Smooth muscle cell (in vitro differentiated cells): Measurements from ENCODE around the gene EML1. TPM values are rescaled to one million over a fixed set of nuclear protein-coding genes. Genes with fewer than 3 reads are reported as not detected.

ENCODE experiments used
- DNase-seq: peaks from one replicate; lab custom pipeline; 2025; ENCODE audit not compliant: unreplicated experiment; lab: John Stamatoyannopoulos, UW
- H2AFZ ChIP-seq: fragments of 200-600 bp; sonication (generic); 2 replicates; pipeline ENCODE4 v1.6.0; 2016; ENCODE audit warnings: antibody characterized with exemption, low read depth, mild to moderate bottlenecking
- H3F3A ChIP-seq: fragments of 200-600 bp; sonication (generic); 2 replicates; pipeline ENCODE4 v1.6.0; 2017; ENCODE audit warnings: antibody characterized with exemption, low read depth
- H3K27ac ChIP-seq: fragments of 200-600 bp; sonication (generic); 2 replicates; pipeline ENCODE4 v1.5.1; 2016; ENCODE audit warnings: low read depth, mild to moderate bottlenecking
- H3K27me3 ChIP-seq: fragments of 200-600 bp; sonication (generic); 2 replicates; pipeline ENCODE4 v1.6.1; 2016; ENCODE audit warnings: low read depth, mild to moderate bottlenecking
- H3K36me3 ChIP-seq: fragments of 200-600 bp; sonication (generic); 2 replicates; pipeline ENCODE4 v1.5.1; 2016; ENCODE audit warnings: low read depth
- H3K4me1 ChIP-seq: fragments of 200-600 bp; sonication (generic); 2 replicates; pipeline ENCODE4 v1.5.1; 2016; ENCODE audit warnings: low read depth
- H3K4me2 ChIP-seq: fragments of 200-600 bp; sonication (generic); 2 replicates; pipeline ENCODE4 v1.6.0; 2016; ENCODE audit warnings: mild to moderate bottlenecking
- H3K4me3 ChIP-seq: fragments of 200-600 bp; sonication (generic); 2 replicates; pipeline ENCODE4 v1.5.1; 2016; ENCODE audit warnings: mild to moderate bottlenecking
- H3K79me2 ChIP-seq: fragments of 200-600 bp; sonication (generic); 2 replicates; pipeline ENCODE4 v1.6.0; 2016; ENCODE audit warnings: low read depth, mild to moderate bottlenecking
- H3K9ac ChIP-seq: fragments of 200-600 bp; sonication (generic); 2 replicates; pipeline ENCODE4 v1.6.0; 2016; ENCODE audit warnings: low read depth
- H3K9me3 ChIP-seq: fragments of 200-600 bp; sonication (generic); replicated peaks from 2 replicates; pipeline ENCODE4 v1.5.1; 2016; ENCODE audit warnings: low read depth
- H4K20me1 ChIP-seq: fragments of 200-600 bp; sonication (generic); 2 replicates; pipeline ENCODE4 v1.6.0; 2016; ENCODE audit warnings: low read depth
- CTCF ChIP-seq: fragments of 200-600 bp; sonication (generic); IDR thresholded peaks from 2 replicates; pipeline ENCODE4 v1.5.1; 2017; ENCODE audit warnings: borderline replicate concordance, mild to moderate bottlenecking, antibody characterized with exemption; ENCODE audit not compliant: insufficient read depth, poor library complexity, severe bottlenecking
- WGBS: methylation state at CpG from one replicate; pipeline ENCODE4 v1.1.7; 2016; ENCODE audit warnings: low lambda C conversion rate; 5-methylcytosine and 5-hydroxymethylcytosine counted together
- polyA plus RNA-seq: library from polyadenylated mRNA; unstranded; fragments of >200 nt; fragmentation: Nextera tagmentation; extraction: Ambion mirVana; gene quantifications from 2 replicates; pipeline ENCODE4 v1.2.1, GENCODE V29; 2016
- total RNA-seq: library from RNA; depleted of rRNA; stranded (reverse); fragments of >200 nt; gene quantifications from 2 replicates; pipeline ENCODE4 v1.2.3, GENCODE V29; 2014

Gene EML1
- total and polyA plus RNA-seq, 2 experiments from 2014 or later = 13.0 to 31.2 TPM

GRCh38 chr14:99936738-99937474, 143.7 kb downstream of the EML1 start:
- Histone ChIP-seq H2AFZ (no peak overlapping the region), H3K4me3 (no peak overlapping the region), H3K27ac (no peak overlapping the region), H3K9ac (no peak overlapping the region), H4K20me1 (no peaks in the 10 kb centered on the region), H3K36me3 (no peaks in the 10 kb centered on the region), H3K27me3 (no peaks in the 10 kb centered on the region), H3K4me1 (no peaks in the 10 kb centered on the region), H3K9me3 (no peaks in the 10 kb centered on the region), H3F3A (no peaks in the 10 kb centered on the region), H3K4me2 (no peak overlapping the region), H3K79me2 (no peaks in the 10 kb centered on the region)
- TF ChIP-seq CTCF = no peak
- WGBS = 93% methylated on average over 27 of the region's 29 CpGs
- no peak for DNase-seq

GRCh38 chr14:99937475-99938244, 144.4 kb downstream of the EML1 start:
- no peak overlapping the region for H3K9ac ChIP-seq

GRCh38 chr14:99938376-99938775, 145.2 kb downstream of the EML1 start:
- WGBS = 88% methylated on average over 7 of the region's 8 CpGs
- Histone ChIP-seq H3K9ac (no peak overlapping the region), H3K27me3 (no peaks in the 10 kb centered on the region), H3K79me2 (no peaks in the 10 kb centered on the region), H4K20me1 (no peaks in the 10 kb centered on the region), H3K27ac (no peak overlapping the region), H3K4me1 (no peaks in the 10 kb centered on the region), H2AFZ (no peak overlapping the region), H3K36me3 (no peaks in the 10 kb centered on the region), H3K9me3 (no peaks in the 10 kb centered on the region), H3F3A (no peaks in the 10 kb centered on the region), H3K4me3 (no peak overlapping the region), H3K4me2 (no peak overlapping the region)
- no peak for DNase-seq
- TF ChIP-seq CTCF = no peak

More at GRCh38 chr14:99937475-99938244, 144.4 kb downstream of the EML1 start:
- Histone ChIP-seq H3K27me3 (no peaks in the 10 kb centered on the region), H3K27ac (no peak overlapping the region), H3K4me1 (no peaks in the 10 kb centered on the region), H2AFZ (no peak overlapping the region), H3K4me2 (no peak overlapping the region), H4K20me1 (no peaks in the 10 kb centered on the region), H3K36me3 (no peaks in the 10 kb centered on the region), H3K9me3 (no peaks in the 10 kb centered on the region), H3K4me3 (no peak overlapping the region), H3F3A (no peaks in the 10 kb centered on the region), H3K79me2 (no peaks in the 10 kb centered on the region)
- TF ChIP-seq CTCF = no peak
- no peak for DNase-seq
- 92% methylated on average over 14 of the region's 14 CpGs for WGBS
